NCI-H2171 treated with DMSO at 0.1 percent for 48 hours (cell line): Measurements from ENCODE around the gene RNF31.

Experiments used
- DNase-seq: peaks from one replicate; lab custom pipeline; 2025; lab: John Stamatoyannopoulos, UW

RNF31 gene

DNA sequence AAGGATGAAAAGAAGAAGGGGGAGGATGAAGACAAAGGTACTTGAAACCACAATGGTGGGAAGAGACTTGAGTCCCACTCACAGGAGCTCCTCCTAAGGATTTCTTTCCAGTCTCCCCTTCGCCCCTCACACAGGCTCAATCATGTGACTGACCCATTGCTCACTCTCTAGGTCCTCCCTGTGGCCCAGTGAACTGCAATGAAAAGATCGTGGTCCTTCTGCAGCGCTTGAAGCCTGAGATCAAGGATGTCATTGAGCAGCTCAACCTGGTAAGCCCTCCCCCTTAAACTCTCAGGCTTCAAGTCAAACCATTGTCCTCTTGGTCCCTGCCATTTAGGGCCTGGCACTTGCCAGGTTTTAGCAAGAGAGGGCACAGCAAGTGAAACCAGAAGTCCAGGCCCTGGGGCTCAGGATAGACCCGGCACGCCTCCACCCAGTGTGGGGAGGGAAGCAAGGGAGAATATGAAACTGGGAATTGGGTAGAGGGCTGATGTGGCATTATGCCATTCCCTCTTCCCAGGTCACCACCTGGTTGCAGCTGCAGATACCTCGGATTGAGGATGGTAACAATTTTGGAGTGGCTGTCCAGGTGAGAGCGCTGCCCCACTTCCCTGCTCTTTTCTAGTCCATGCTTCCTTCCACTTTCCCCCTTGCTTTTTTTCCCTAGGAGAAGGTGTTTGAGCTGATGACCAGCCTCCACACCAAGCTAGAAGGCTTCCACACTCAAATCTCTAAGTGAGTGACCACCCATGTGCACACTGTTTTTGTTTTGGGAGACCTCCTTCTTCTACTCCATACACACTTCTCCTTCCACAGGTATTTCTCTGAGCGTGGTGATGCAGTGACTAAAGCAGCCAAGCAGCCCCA, 9.5 kb upstream of the RNF31 start:
- no peak for DNase-seq

GRCh38 chr14:24138396-24139271, 8.7 kb upstream of the RNF31 start:
- no peak for DNase-seq

DNA sequence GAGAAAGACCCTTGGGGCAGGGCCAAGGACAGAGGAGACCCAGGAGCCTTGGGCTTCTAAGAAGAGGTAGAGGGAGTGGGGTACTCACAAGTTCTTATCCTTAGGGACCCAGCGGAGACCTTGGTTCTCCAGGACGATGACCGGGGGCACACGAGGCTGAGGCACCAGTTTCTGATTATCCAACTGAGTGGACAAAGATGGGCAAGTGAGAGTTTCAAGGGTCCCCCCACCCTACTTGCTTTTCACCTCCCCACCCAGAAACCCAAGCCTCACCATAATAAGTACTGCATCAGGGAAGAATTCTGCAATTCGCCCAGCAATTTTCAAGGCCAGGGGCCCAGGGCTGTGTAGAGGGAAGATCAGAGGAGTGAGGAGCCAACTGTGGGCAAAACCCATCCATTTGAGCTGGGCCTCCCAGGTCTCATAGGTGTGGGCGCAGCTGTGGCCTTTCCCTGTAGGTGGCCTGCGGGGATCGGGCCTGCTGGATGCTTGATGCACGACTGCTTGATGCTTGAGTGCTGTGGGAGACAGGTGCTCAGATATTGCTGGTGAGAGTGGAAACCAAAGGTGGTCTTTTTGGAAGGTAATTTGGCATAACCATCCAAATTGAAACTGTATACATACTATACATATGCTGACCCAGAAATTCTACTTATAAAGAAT, 7.9 kb upstream of the RNF31 start:
- no peak for DNase-seq

GRCh38 chr14:24141097-24141880, 6.0 kb upstream of the RNF31 start, which contains the start of gene EMC9:
Gene EMC9 (minus strand): TSS chr14:24141591. CDS start chr14:24141304, 287 bp downstream.
- DNase-seq = peak; percentile 100

GRCh38 chr14:24143511-24143910, 3.8 kb upstream of the RNF31 start:
- no peak for DNase-seq

DNA sequence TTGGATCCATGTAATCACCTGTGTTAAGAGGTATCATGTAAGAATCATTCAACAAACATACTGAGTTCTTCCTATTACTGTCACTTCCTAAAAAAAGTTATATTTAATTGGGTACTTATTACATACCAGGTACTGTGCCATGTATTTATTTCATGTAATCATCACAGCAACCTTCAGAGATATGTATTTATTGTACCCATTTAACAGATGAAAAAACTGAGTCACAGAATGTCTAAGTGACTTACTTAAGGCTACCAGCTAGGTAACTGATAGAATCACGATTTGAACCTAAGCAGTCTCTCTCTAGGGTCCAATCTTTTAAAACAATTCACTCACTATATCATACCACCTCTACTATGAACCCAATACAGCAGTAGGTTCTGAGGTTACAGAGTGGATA, 2.8 kb upstream of the RNF31 start:
- DNase-seq = no peak

GRCh38 chr14:24145219-24145618, 2.1 kb upstream of the RNF31 start:
- no peak for DNase-seq

- no peak for DNase-seq
Observed at GRCh38 chr14:24145690-24146452, 1.4 kb upstream of the RNF31 start.

- DNase-seq = peak; percentile 94
Observed at GRCh38 chr14:24146453-24146977, 783 bp upstream of the RNF31 start, which contains the start of gene PSME2. Gene PSME2 (minus strand): TSS chr14:24146610. CDS start chr14:24146581, 29 bp downstream.

DNA sequence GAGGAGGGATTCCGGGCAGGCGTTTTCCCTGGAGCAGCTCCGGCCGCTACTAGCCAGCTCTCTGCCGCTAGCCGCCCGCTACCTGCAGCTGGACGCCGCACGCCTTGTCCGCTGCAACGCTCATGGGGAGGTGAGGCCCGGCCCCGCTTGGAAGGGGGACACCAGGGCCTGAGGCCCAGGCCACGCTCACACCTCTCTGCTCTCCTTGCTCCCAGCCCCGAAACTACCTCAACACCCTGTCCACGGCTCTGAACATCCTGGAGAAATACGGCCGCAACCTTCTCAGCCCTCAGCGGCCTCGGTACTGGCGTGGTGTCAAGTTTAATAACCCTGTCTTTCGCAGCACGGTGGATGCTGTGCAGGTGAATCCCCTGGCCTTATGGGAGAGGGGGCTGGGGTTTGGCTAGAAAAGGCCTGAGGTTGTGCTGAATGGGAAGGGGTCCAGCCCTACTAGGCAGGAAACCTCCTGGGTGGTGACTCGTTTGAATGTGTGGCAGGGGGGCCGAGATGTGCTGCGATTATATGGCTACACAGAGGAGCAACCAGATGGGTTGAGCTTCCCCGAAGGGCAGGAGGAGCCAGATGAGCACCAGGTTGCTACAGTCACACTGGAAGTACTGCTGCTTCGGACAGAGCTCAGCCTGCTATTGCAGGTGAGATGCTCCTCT, 597 bp downstream of the RNF31 start:
- DNase-seq = no peak

DNA sequence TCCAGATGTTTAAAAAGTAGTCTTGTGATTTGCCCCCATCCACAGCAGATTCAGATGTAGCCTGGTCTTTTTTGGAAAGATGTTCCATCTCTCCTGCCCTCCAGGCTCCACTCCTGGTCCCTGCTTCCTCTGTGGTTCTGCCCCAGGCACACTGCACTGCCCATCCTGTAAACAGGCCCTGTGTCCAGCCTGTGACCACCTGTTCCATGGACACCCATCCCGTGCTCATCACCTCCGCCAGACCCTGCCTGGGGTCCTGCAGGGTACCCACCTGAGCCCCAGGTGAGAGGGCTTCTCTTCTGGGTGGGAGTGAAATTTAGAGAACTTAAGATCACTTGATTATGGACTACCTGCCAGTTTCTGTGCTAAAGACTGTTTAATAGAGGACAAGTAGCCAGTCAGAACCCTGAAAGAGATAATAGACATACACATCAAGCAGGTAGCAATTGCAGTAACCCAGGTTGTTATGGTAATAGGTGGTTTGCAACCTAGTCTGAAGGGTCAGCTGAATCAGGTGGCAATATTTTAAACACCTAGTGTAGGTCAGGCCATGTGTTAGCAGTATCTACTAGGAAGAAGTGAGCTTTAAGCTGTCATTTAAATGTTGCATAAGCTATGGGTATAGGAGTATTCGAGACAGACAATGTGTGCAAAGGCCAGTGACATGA, 2.1 kb downstream of the RNF31 start:
- DNase-seq = no peak

- DNase-seq = no peak
Observed at GRCh38 chr14:24150061-24150460, 2.8 kb downstream of the RNF31 start.

- DNase-seq = no peak
Observed at GRCh38 chr14:24150567-24150966, 3.3 kb downstream of the RNF31 start.

GRCh38 chr14:24150993-24151392, 3.7 kb downstream of the RNF31 start:
- DNase-seq = no peak

GRCh38 chr14:24151404-24152080, 4.2 kb downstream of the RNF31 start:
- DNase-seq = no peak

DNA sequence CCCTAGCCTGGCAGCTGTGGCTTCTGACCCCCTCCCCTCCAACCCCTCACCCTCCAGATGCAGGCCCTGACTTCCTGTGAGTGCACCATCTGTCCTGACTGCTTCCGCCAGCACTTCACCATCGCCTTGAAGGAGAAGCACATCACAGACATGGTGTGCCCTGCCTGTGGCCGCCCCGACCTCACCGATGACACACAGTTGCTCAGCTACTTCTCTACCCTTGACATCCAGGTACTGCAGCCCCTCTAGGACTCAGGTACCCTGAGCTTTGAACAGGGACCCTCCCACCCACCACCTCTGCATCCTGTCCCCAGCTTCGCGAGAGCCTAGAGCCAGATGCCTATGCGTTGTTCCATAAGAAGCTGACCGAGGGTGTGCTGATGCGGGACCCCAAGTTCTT, 7.8 kb downstream of the RNF31 start:
- DNase-seq = no peak

DNA sequence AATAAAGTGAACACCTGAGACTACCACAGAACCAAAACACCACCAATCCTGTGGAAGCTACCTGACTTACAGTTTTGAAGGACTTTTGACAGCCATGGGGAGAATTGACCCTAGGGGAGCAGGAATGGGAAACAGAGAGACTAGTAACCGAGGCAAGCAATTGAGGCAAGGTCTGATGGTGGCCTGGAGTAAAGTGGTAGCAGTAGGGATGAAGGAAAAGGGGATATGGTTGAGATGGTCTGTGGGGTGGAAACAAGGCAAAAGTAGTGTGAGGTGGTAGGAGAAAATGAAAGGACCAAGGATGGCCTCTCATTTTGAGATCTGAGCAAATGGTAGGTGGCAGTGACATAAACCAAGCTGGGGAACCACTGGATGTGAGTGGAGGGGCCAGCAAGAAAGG, 9.5 kb downstream of the RNF31 start:
- DNase-seq = no peak

GRCh38 chr14:24157331-24157730, 10.0 kb downstream of the RNF31 start:
- DNase-seq = no peak
